HCT116 (cell line): Measurements from ENCODE around the gene MGST2. TPM values are rescaled to one million over a fixed set of nuclear protein-coding genes. Genes with fewer than 3 reads are reported as not detected.

Experiments used
- ATAC-seq: fragments of 200-7000 bp; cut with Tn5 transposase; 2 replicates; pipeline ENCODE4 v1.9.1; 2020; ENCODE audit warnings: mild to moderate bottlenecking, moderate library complexity
- BruUV-seq: library from RNA; stranded (reverse); fragments of 400-500 nt; replicated peaks from 2 replicates; lab custom pipeline; 2021; lab: Mats Ljungman, UMichigan
- CTCF ChIA-PET: fragments of 300-600 bp; sonication (Branson Sonifier 250); formaldehyde crosslinking; loops from one replicate; lab custom pipeline; 2021; ENCODE audit warnings: antibody characterized with exemption; lab: Charles Lee
- POLR2A ChIA-PET: fragments of 300-600, 350-600 bp; sonication (Branson Sonifier 250); formaldehyde crosslinking; loops from one replicate; lab custom pipeline; 2021; ENCODE audit warnings: antibody characterized with exemption; lab: Charles Lee
- RAD21 ChIA-PET, 2 experiments: fragments of 300-600 bp; sonication (Branson Sonifier 250); formaldehyde crosslinking; loops; one replicate each; lab custom pipeline; 2023; ENCODE audit warnings: low total read pairs in 2 of 2; ENCODE audit not compliant: uncharacterized antibody in 2 of 2, unreplicated experiment in 2 of 2, low non-redundant PET in 1 of 2; lab: Charles Lee
- DNase-seq: peaks from one replicate; pipeline ENCODE4 v3.0.0-alpha.2; 2010; ENCODE audit warnings: low read depth, low spot score
- H2AFZ ChIP-seq: fragments of 200-600 bp; shearing (Covaris generic), sonication (generic); 2 replicates; pipeline ENCODE4 v1.6.1; 2017; ENCODE audit warnings: low read depth, mixed run types, mixed read lengths, antibody characterized with exemption, low read length; ENCODE audit not compliant: poor library complexity, severe bottlenecking
- H3K27ac ChIP-seq: 2 replicates; pipeline ENCODE4 v1.5.1; 2012; ENCODE audit warnings: low read depth, low read length
- H3K27me3 ChIP-seq: fragments of 200-600 bp; sonication (generic); 2 replicates; pipeline ENCODE4 v1.6.1; 2016; ENCODE audit warnings: mixed run types, low read length, mixed read lengths; ENCODE audit not compliant: insufficient read depth
- H3K36me3 ChIP-seq, 2 experiments: fragments of 200-500 bp in 1 of 2; fragments of 200-600 bp in 1 of 2; sonication (Bioruptor generic) in 1 of 2; sonication (generic) in 1 of 2; 2 replicates each; pipeline versions ENCODE4 v1.5.1 to v1.6.1; 2014 to 2016; ENCODE audit warnings: low read length in 2 of 2, inconsistent platforms in 1 of 2, mixed read lengths in 1 of 2, mixed run types in 1 of 2; ENCODE audit not compliant: insufficient read depth in 2 of 2, control insufficient read depth in 1 of 2
- H3K4me1 ChIP-seq, 2 experiments: fragments of 200-600 bp in 1 of 2; sonication (generic) in 1 of 2; 2 replicates each; pipeline versions ENCODE4 v1.5.1 to v1.6.1; 2012 to 2017; ENCODE audit warnings: low read length in 2 of 2, inconsistent platforms in 1 of 2, mild to moderate bottlenecking in 1 of 2, mixed read lengths in 1 of 2, mixed run types in 1 of 2, moderate library complexity in 1 of 2; ENCODE audit not compliant: insufficient read depth in 2 of 2, control insufficient read depth in 1 of 2
- H3K4me2 ChIP-seq: fragments of 200-600 bp; sonication (generic); 2 replicates; pipeline ENCODE4 v1.6.1; 2017; ENCODE audit warnings: mixed run types, low read length, mixed read lengths
- H3K4me3 ChIP-seq, 2 experiments: fragments of 200-600 bp in 1 of 2; sonication (generic) in 1 of 2; replicated peaks in 1 of 2; 2 replicates each; pipeline ENCODE4 v1.5.1; 2011 to 2016; ENCODE audit warnings: low read length in 2 of 2, control low read depth in 1 of 2, low read depth in 1 of 2, mild to moderate bottlenecking in 1 of 2, mixed read lengths in 1 of 2, mixed run types in 1 of 2
- H3K79me2 ChIP-seq: fragments of 200-600 bp; sonication (generic); 2 replicates; pipeline ENCODE4 v1.6.1; 2017; ENCODE audit warnings: mild to moderate bottlenecking, mixed run types, low read length, moderate library complexity, mixed read lengths; ENCODE audit not compliant: insufficient read depth
- H3K9ac ChIP-seq: fragments of 200-600 bp; sonication (generic); 2 replicates; pipeline ENCODE4 v1.6.1; 2016; ENCODE audit warnings: low read length, mixed read lengths
- H3K9me2 ChIP-seq: fragments of 200-600 bp; sonication (generic), shearing (Covaris generic); 2 replicates; pipeline ENCODE4 v1.6.1; 2017; ENCODE audit warnings: mixed run types, mild to moderate bottlenecking, moderate library complexity; ENCODE audit not compliant: insufficient read depth
- H3K9me3 ChIP-seq, 2 experiments: fragments of 200-500 bp in 1 of 2; fragments of 200-600 bp in 1 of 2; sonication (Bioruptor generic) in 1 of 2; sonication (generic) in 1 of 2; 2 replicates each; pipeline ENCODE4 v1.6.1; 2014 to 2017; ENCODE audit warnings: low read length in 2 of 2, mixed read lengths in 2 of 2, inconsistent platforms in 1 of 2, low read depth in 1 of 2, mild to moderate bottlenecking in 1 of 2, mixed run types in 1 of 2, moderate library complexity in 1 of 2; ENCODE audit not compliant: control insufficient read depth in 1 of 2, insufficient read depth in 1 of 2
- H4K20me1 ChIP-seq: fragments of 200-600 bp; sonication (generic), shearing (Covaris generic); 2 replicates; pipeline ENCODE4 v1.6.1; 2017; ENCODE audit warnings: mixed run types, mild to moderate bottlenecking, moderate library complexity; ENCODE audit not compliant: insufficient read depth
- CBX3 ChIP-seq: IDR thresholded peaks from 2 replicates; pipeline ENCODE4 v1.6.1; 2012; ENCODE audit warnings: low read depth
- EGR1 ChIP-seq: IDR thresholded peaks from 2 replicates; pipeline ENCODE4 v1.6.1; 2012; ENCODE audit warnings: low read depth
- ELF1 ChIP-seq: IDR thresholded peaks from 2 replicates; pipeline ENCODE4 v1.6.1; 2012; ENCODE audit warnings: low read depth, borderline replicate concordance
- EZH2 ChIP-seq: fragments of 200-600 bp; sonication (generic); IDR thresholded peaks from 2 replicates; pipeline ENCODE4 v1.6.1; 2017; ENCODE audit warnings: antibody characterized with exemption, mixed run types
- EZH2phosphoT487 ChIP-seq: fragments of 200-600 bp; IDR thresholded peaks from 2 replicates; pipeline ENCODE4 v1.6.1; 2018; ENCODE audit warnings: antibody characterized with exemption, borderline replicate concordance
- FOSL1 ChIP-seq: IDR thresholded peaks from 2 replicates; pipeline ENCODE4 v1.6.1; 2012; ENCODE audit warnings: low read depth
- JUND ChIP-seq: IDR thresholded peaks from 2 replicates; pipeline ENCODE4 v1.6.1; 2012
- POLR2AphosphoS5 ChIP-seq: IDR thresholded peaks from 2 replicates; pipeline ENCODE4 v1.6.1; 2011; ENCODE audit warnings: mild to moderate bottlenecking, low read depth, low read length, moderate library complexity
- RAD21 ChIP-seq: IDR thresholded peaks from 2 replicates; pipeline ENCODE4 v1.6.1; 2012; ENCODE audit warnings: low read depth, mild to moderate bottlenecking
- SIN3A ChIP-seq: IDR thresholded peaks from 2 replicates; pipeline ENCODE4 v1.6.1; 2012; ENCODE audit warnings: low read depth
- SP1 ChIP-seq: IDR thresholded peaks from 2 replicates; pipeline ENCODE4 v1.6.1; 2012; ENCODE audit warnings: low read depth
- SRF ChIP-seq: IDR thresholded peaks from 2 replicates; pipeline ENCODE4 v1.6.1; 2012; ENCODE audit warnings: low read depth
- TCF7L2 ChIP-seq: IDR thresholded peaks from 2 replicates; pipeline ENCODE4 v1.7.0; 2011; ENCODE audit warnings: borderline replicate concordance, inconsistent platforms; ENCODE audit not compliant: insufficient read depth, insufficient read length; ENCODE audit errors: extremely low read depth
- YY1 ChIP-seq: IDR thresholded peaks from 2 replicates; pipeline ENCODE4 v1.6.1; 2011; ENCODE audit warnings: low read length, low read depth, moderate library complexity, mild to moderate bottlenecking; ENCODE audit not compliant: insufficient replicate concordance; ENCODE audit errors: extremely low read depth
- ZBTB33 ChIP-seq: IDR thresholded peaks from 2 replicates; pipeline ENCODE4 v1.6.1; 2011; ENCODE audit warnings: mild to moderate bottlenecking, low read length, moderate library complexity; ENCODE audit not compliant: insufficient replicate concordance; ENCODE audit errors: extremely low read depth
- ZNF274 ChIP-seq: fragments of 200-500 bp; sonication (Bioruptor generic); IDR thresholded peaks from 2 replicates; pipeline ENCODE4 v1.6.1; 2014; ENCODE audit warnings: mild to moderate bottlenecking, low read depth, low read length, inconsistent platforms
- intact Hi-C: fragments of 100-400 bp; cut with micrococcal nuclease; formaldehyde crosslinking; loops from 2 replicates; pipeline ENCODE4 v1.10.0; 2022
- total RNA-seq: library from RNA; stranded (reverse); gene quantifications from one replicate; pipeline ENCODE4 v1.2.1, GENCODE V29; 2021; ENCODE audit not compliant: unreplicated experiment
- TF ChIP-seq, protein P1 (sequence below), 3 experiments: fragments of 200-600 bp in 1 of 3; sonication (generic) in 1 of 3; IDR thresholded peaks in 2 of 3; conservative IDR thresholded peaks in 1 of 3; 2 replicates each; pipeline ENCODE4 v1.5.1; 2012 to 2017; ENCODE audit warnings: low read depth in 2 of 3, low read length in 2 of 3, antibody characterized with exemption in 1 of 3, borderline replicate concordance in 1 of 3, control low read depth in 1 of 3, mild to moderate bottlenecking in 1 of 3, mixed read lengths in 1 of 3, mixed run types in 1 of 3, moderate library complexity in 1 of 3; ENCODE audit not compliant: insufficient read depth in 1 of 3
- TF ChIP-seq, protein P2 (sequence below): IDR thresholded peaks from 2 replicates; pipeline ENCODE4 v1.6.1; 2012; ENCODE audit warnings: low read depth
- TF ChIP-seq, protein P3 (sequence below): IDR thresholded peaks from 2 replicates; pipeline ENCODE4 v1.6.1; 2012
- TF ChIP-seq, protein P4 (sequence below): IDR thresholded peaks from 2 replicates; pipeline ENCODE4 v1.6.1; 2012

MGST2 gene
- total RNA-seq, 1 experiment from 2014 or later = 24.3 TPM

- intact Hi-C loops = no loop called here
- Histone ChIP-seq H3K79me2 (no peaks in the 10 kb centered on the region), H3K36me3 (no peaks in the 10 kb centered on the region), H3K9ac (no peak overlapping the region), H4K20me1 (no peaks in the 10 kb centered on the region), H3K27ac (no peak overlapping the region), H3K4me1 (no peaks in the 10 kb centered on the region), H3K9me2 (no peaks in the 10 kb centered on the region), H3K27me3 (no peaks in the 10 kb centered on the region), H2AFZ (no peak overlapping the region), H3K9me3 (no peaks in the 10 kb centered on the region), H3K4me3 (no peak overlapping the region), H3K4me2 (no peak overlapping the region)
- ATAC-seq (no peak), DNase-seq (no peak)
- CTCF ChIA-PET = no interaction called here
- POLR2A ChIA-PET = no interaction called here
- no TSS peak for BruUV-seq
- no peak for TF ChIP-seq TCF7L2
- no peak for TF ChIP-seq JUND
- no peak for TF ChIP-seq SIN3A
- TF ChIP-seq ELF1 = no peak
- no peak for TF ChIP-seq EGR1
- no peak for TF ChIP-seq POLR2AphosphoS5
- TF ChIP-seq, protein P1, sequence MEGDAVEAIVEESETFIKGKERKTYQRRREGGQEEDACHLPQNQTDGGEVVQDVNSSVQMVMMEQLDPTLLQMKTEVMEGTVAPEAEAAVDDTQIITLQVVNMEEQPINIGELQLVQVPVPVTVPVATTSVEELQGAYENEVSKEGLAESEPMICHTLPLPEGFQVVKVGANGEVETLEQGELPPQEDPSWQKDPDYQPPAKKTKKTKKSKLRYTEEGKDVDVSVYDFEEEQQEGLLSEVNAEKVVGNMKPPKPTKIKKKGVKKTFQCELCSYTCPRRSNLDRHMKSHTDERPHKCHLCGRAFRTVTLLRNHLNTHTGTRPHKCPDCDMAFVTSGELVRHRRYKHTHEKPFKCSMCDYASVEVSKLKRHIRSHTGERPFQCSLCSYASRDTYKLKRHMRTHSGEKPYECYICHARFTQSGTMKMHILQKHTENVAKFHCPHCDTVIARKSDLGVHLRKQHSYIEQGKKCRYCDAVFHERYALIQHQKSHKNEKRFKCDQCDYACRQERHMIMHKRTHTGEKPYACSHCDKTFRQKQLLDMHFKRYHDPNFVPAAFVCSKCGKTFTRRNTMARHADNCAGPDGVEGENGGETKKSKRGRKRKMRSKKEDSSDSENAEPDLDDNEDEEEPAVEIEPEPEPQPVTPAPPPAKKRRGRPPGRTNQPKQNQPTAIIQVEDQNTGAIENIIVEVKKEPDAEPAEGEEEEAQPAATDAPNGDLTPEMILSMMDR (IDR thresholded peaks at IDR 0.05 in 2 of 3, conservative IDR thresholded peaks at IDR 0.05 in 1 of 3; ENCODE audit: borderline replicate concordance in 1 of 3, insufficient read depth in 1 of 3, low read depth in 2 of 3, low read length in 2 of 3) = no peak
- no peak for TF ChIP-seq RAD21
- TF ChIP-seq CBX3 = no peak
- TF ChIP-seq, protein P2, sequence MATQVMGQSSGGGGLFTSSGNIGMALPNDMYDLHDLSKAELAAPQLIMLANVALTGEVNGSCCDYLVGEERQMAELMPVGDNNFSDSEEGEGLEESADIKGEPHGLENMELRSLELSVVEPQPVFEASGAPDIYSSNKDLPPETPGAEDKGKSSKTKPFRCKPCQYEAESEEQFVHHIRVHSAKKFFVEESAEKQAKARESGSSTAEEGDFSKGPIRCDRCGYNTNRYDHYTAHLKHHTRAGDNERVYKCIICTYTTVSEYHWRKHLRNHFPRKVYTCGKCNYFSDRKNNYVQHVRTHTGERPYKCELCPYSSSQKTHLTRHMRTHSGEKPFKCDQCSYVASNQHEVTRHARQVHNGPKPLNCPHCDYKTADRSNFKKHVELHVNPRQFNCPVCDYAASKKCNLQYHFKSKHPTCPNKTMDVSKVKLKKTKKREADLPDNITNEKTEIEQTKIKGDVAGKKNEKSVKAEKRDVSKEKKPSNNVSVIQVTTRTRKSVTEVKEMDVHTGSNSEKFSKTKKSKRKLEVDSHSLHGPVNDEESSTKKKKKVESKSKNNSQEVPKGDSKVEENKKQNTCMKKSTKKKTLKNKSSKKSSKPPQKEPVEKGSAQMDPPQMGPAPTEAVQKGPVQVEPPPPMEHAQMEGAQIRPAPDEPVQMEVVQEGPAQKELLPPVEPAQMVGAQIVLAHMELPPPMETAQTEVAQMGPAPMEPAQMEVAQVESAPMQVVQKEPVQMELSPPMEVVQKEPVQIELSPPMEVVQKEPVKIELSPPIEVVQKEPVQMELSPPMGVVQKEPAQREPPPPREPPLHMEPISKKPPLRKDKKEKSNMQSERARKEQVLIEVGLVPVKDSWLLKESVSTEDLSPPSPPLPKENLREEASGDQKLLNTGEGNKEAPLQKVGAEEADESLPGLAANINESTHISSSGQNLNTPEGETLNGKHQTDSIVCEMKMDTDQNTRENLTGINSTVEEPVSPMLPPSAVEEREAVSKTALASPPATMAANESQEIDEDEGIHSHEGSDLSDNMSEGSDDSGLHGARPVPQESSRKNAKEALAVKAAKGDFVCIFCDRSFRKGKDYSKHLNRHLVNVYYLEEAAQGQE = no peak
- no peak for TF ChIP-seq SRF
- TF ChIP-seq, protein P3, sequence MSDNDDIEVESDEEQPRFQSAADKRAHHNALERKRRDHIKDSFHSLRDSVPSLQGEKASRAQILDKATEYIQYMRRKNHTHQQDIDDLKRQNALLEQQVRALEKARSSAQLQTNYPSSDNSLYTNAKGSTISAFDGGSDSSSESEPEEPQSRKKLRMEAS = no peak
- TF ChIP-seq EZH2phosphoT487 = no peak
- no peak for TF ChIP-seq ZBTB33
- no peak for TF ChIP-seq YY1
- no peak for TF ChIP-seq EZH2
- TF ChIP-seq ZNF274 = no peak
- TF ChIP-seq, protein P4, sequence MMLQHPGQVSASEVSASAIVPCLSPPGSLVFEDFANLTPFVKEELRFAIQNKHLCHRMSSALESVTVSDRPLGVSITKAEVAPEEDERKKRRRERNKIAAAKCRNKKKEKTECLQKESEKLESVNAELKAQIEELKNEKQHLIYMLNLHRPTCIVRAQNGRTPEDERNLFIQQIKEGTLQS = no peak
- TF ChIP-seq SP1 = no peak
- TF ChIP-seq FOSL1 = no peak
- RAD21 ChIA-PET = no interaction called here
Observed at GRCh38 chr4:139685180-139685579, 19.6 kb downstream of the MGST2 start.
